ENCODE results near the gene SDC1.

The SDC1 gene

GRCh38 chr2:20212871-20213503 lies 11.9 kb downstream of the SDC1 start:
- TF ChIP-seq CTCF (IDR thresholded peaks at IDR 0.05; ENCODE audit: low read depth, low read length, missing control alignments): no peak
- no peak for DNase-seq (ENCODE audit: extremely low read depth, low read depth)
- H3K4me3 ChIP-seq (replicated peaks; ENCODE audit: low read depth, low read length): no peak overlapping the region

GRCh38 chr2:20212459-20212870 lies 12.5 kb downstream of the SDC1 start:
- no peak for TF ChIP-seq CTCF (IDR thresholded peaks at IDR 0.05; ENCODE audit: low read depth, low read length, missing control alignments)
- DNase-seq (ENCODE audit: extremely low read depth, low read depth): no peak
- no peak overlapping the region for H3K4me3 ChIP-seq (replicated peaks; ENCODE audit: low read depth, low read length)

- no peak for TF ChIP-seq CTCF (IDR thresholded peaks at IDR 0.05; ENCODE audit: low read depth, low read length, missing control alignments)
- no peak for DNase-seq (ENCODE audit: extremely low read depth, low read depth)
- no peak overlapping the region for H3K4me3 ChIP-seq (replicated peaks; ENCODE audit: low read depth, low read length)
Measured at GRCh38 chr2:20211860-20212458, 13.0 kb downstream of the SDC1 start.

GRCh38 chr2:20211420-20211819 lies 13.5 kb downstream of the SDC1 start:
- no peak for TF ChIP-seq CTCF (IDR thresholded peaks at IDR 0.05; ENCODE audit: low read depth, low read length, missing control alignments)
- no peak overlapping the region for H3K4me3 ChIP-seq (replicated peaks; ENCODE audit: low read depth, low read length)
- DNase-seq (ENCODE audit: extremely low read depth, low read depth): no peak

GRCh38 chr2:20210462-20210861 lies 14.5 kb downstream of the SDC1 start:
- no peak for TF ChIP-seq CTCF (IDR thresholded peaks at IDR 0.05; ENCODE audit: low read depth, low read length, missing control alignments)
- DNase-seq (ENCODE audit: extremely low read depth, low read depth): no peak
- no peak overlapping the region for H3K4me3 ChIP-seq (replicated peaks; ENCODE audit: low read depth, low read length)

- TF ChIP-seq CTCF (IDR thresholded peaks at IDR 0.05; ENCODE audit: low read depth, low read length, missing control alignments): no peak
- DNase-seq (ENCODE audit: extremely low read depth, low read depth): no peak
- H3K4me3 ChIP-seq (replicated peaks; ENCODE audit: low read depth, low read length): no peak overlapping the region
Measured at GRCh38 chr2:20209373-20210109, 15.4 kb downstream of the SDC1 start.
